ENCODE measurements around the gene GRIK4.

The GRIK4 gene

GRCh38 chr11:120882175-120882574, 370.6 kb downstream of the GRIK4 start:
- Histone ChIP-seq H3K4me1 (ENCODE audit: low read depth, poor library complexity, severe bottlenecking) (no peaks in the 10 kb centered on the region), H3K36me3 (ENCODE audit: insufficient read depth) (no peaks in the 10 kb centered on the region), H3K4me3 (IDR thresholded peaks at IDR 0.05; ENCODE audit: insufficient read depth, low read depth, low read length) (no peak overlapping the region), H3K4me2 (no peak overlapping the region), H3K27ac (no peak overlapping the region), H3K9ac (no peak overlapping the region), H2AFZ (ENCODE audit: low read depth) (no peak overlapping the region), H3K27me3 (ENCODE audit: insufficient read depth, low read depth) (no peaks in the 10 kb centered on the region), H3K79me2 (ENCODE audit: insufficient read depth, low read depth) (no peaks in the 10 kb centered on the region), H4K20me1 (ENCODE audit: insufficient read depth) (no peaks in the 10 kb centered on the region)
- no peak for TF ChIP-seq CTCF (conservative IDR thresholded peaks at IDR 0.05; ENCODE audit: low read depth, low read length)

DNA sequence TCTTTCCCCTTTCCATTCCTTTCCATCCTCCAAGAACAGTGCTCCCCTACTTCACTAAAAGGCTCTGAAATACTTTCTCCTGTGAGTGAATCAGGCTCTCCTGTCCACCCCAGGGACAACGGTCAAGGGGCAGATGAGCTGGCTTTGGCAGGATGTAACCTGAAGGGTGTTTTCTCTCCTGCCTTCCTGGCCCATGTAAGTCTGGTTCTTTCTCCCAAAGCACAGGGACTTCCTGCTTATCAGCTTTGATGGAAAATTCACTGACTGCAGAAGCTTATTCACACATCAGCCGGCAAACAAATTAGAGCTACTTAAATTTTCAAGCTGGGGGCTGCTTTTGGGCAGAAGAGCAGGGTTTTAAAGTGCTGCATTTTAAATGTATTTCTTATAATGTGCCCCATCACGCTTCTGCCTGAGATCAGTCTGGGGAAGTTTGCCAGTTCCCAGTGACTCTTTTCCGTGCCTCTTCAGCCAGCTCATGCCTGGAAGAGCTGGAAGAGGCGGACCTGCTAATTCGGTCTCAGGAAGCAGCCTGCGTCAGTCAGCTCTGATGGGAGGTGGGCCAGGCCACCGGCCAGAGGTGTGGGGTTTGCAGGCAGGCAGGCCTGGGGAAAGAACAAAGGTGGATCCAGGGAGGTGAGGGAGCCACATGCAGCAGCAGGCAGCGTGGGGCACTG, 372.0 kb downstream of the GRIK4 start:
- no peaks in the 10 kb centered on the region for H3K79me2 ChIP-seq (ENCODE audit: insufficient read depth, low read depth)
- H3K4me2 ChIP-seq = no peak overlapping the region
- H3K27ac ChIP-seq = no peak overlapping the region
- no peak overlapping the region for H3K9ac ChIP-seq
- no peaks in the 10 kb centered on the region for H3K4me1 ChIP-seq (ENCODE audit: low read depth, poor library complexity, severe bottlenecking)
- no peak for TF ChIP-seq CTCF (conservative IDR thresholded peaks at IDR 0.05; ENCODE audit: low read depth, low read length)
- no peaks in the 10 kb centered on the region for H3K27me3 ChIP-seq (ENCODE audit: insufficient read depth, low read depth)
- no peaks in the 10 kb centered on the region for H4K20me1 ChIP-seq (ENCODE audit: insufficient read depth)
- no peaks in the 10 kb centered on the region for H3K36me3 ChIP-seq (ENCODE audit: insufficient read depth)
- no peak overlapping the region for H2AFZ ChIP-seq (ENCODE audit: low read depth)
- no peak overlapping the region for H3K4me3 ChIP-seq (IDR thresholded peaks at IDR 0.05; ENCODE audit: insufficient read depth, low read depth, low read length)

DNA sequence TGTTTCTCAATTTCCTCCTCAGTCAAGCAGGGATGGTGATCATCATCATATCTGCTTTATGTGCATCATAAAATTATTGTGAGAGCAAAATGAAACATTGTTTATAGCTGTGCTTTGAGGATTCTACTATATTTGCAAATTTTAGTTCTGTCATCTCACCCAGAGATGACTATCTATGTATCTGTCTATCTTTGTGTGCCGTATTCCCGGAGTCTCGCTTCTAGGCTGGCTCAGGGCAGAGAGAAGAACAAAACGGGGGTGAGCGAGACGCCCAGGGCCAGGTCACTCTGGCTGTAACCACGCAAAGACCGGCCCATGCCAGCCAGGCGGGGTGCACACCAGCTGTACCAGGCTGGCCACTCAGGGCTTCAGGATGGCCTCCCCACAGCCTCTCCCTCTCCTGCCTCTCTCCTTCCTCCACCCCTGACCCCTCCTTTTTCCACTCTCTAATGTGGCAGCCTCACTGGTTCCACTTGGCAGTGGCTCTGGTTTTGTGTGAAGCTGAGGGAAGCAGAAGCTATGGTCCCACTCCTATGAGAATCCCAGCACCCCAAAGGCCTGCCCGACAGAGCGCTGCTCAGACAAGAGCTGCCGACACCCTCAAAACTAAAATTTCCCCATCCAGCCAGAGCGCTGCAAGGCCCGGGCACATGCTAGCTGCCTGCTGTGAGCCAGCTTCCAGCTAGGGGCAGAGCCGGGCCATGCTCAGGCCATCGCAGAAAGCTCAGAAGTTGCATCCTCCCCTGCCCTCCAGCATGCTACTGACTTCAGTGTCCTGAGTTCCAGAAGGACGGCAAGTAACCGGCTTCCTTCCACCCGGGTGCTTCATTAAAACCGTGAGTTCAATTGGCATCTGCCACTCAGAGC, 372.8 kb downstream of the GRIK4 start:
- Histone ChIP-seq H3K9ac (no peak overlapping the region), H3K4me1 (ENCODE audit: low read depth, poor library complexity, severe bottlenecking) (no peaks in the 10 kb centered on the region), H3K4me2 (no peak overlapping the region), H3K27ac (no peak overlapping the region), H3K36me3 (ENCODE audit: insufficient read depth) (no peaks in the 10 kb centered on the region), H2AFZ (ENCODE audit: low read depth) (no peak overlapping the region), H3K79me2 (ENCODE audit: insufficient read depth, low read depth) (no peaks in the 10 kb centered on the region), H3K27me3 (ENCODE audit: insufficient read depth, low read depth) (no peaks in the 10 kb centered on the region), H4K20me1 (ENCODE audit: insufficient read depth) (no peaks in the 10 kb centered on the region), H3K4me3 (IDR thresholded peaks at IDR 0.05; ENCODE audit: insufficient read depth, low read depth, low read length) (no peak overlapping the region)
- no peak for TF ChIP-seq CTCF (conservative IDR thresholded peaks at IDR 0.05; ENCODE audit: low read depth, low read length)

- no peak overlapping the region for H2AFZ ChIP-seq (ENCODE audit: low read depth)
- no peaks in the 10 kb centered on the region for H3K36me3 ChIP-seq (ENCODE audit: insufficient read depth)
- no peak overlapping the region for H3K4me2 ChIP-seq
- H3K4me3 ChIP-seq (IDR thresholded peaks at IDR 0.05; ENCODE audit: insufficient read depth, low read depth, low read length) = no peak overlapping the region
- H3K27me3 ChIP-seq (ENCODE audit: insufficient read depth, low read depth) = no peaks in the 10 kb centered on the region
- TF ChIP-seq CTCF (conservative IDR thresholded peaks at IDR 0.05; ENCODE audit: low read depth, low read length) = no peak
- no peak overlapping the region for H3K9ac ChIP-seq
- H4K20me1 ChIP-seq (ENCODE audit: insufficient read depth) = no peaks in the 10 kb centered on the region
- no peak overlapping the region for H3K27ac ChIP-seq
- no peaks in the 10 kb centered on the region for H3K4me1 ChIP-seq (ENCODE audit: low read depth, poor library complexity, severe bottlenecking)
- no peaks in the 10 kb centered on the region for H3K79me2 ChIP-seq (ENCODE audit: insufficient read depth, low read depth)
Measured at GRCh38 chr11:120890609-120891320, 379.2 kb downstream of the GRIK4 start.
